ENCODE data around the gene MACROD2. TPM values are rescaled to one million over a fixed set of nuclear protein-coding genes. Genes with fewer than 3 reads are reported as not detected.

Gene MACROD2
- total RNA-seq, 1 donor from 2014 or later, result 2.5 TPM

GRCh38 chr20:14148042-14148441, 152.7 kb downstream of the MACROD2 start:
- Mint-ChIP-seq H3K36me3 (ENCODE audit: unreplicated experiment) (no peaks in the 10 kb centered on the region), H3K4me3 (ENCODE audit: unreplicated experiment) (no peak overlapping the region), H3K9me3 (ENCODE audit: unreplicated experiment) (no peaks in the 10 kb centered on the region), H3K27me3 (ENCODE audit: unreplicated experiment) (no peaks in the 10 kb centered on the region), H3K4me1 (ENCODE audit: unreplicated experiment) (no peaks in the 10 kb centered on the region), H3K27ac (ENCODE audit: unreplicated experiment) (no peak overlapping the region)
- TF ChIP-seq CTCF (IDR thresholded peaks at IDR 0.05), result no peak
- no peak for DNase-seq (ENCODE audit: extremely low spot score, unreplicated experiment)

GRCh38 chr20:14155361-14155760, 160.0 kb downstream of the MACROD2 start:
- no peaks in the 10 kb centered on the region for H3K27me3 Mint-ChIP-seq (ENCODE audit: unreplicated experiment)
- no peaks in the 10 kb centered on the region for H3K36me3 Mint-ChIP-seq (ENCODE audit: unreplicated experiment)
- no peak for TF ChIP-seq CTCF (IDR thresholded peaks at IDR 0.05)
- H3K4me1 Mint-ChIP-seq (ENCODE audit: unreplicated experiment), result no peaks in the 10 kb centered on the region
- no peak for DNase-seq (ENCODE audit: extremely low spot score, unreplicated experiment)
- no peak overlapping the region for H3K4me3 Mint-ChIP-seq (ENCODE audit: unreplicated experiment)
- peaks cover 4% of the 10 kb centered on the region for H3K9me3 Mint-ChIP-seq (ENCODE audit: unreplicated experiment)
- H3K27ac Mint-ChIP-seq (ENCODE audit: unreplicated experiment), result no peak overlapping the region

GRCh38 chr20:14178528-14178927, 183.2 kb downstream of the MACROD2 start:
- H3K27ac Mint-ChIP-seq (ENCODE audit: unreplicated experiment), result no peak overlapping the region
- H3K36me3 Mint-ChIP-seq (ENCODE audit: unreplicated experiment), result no peaks in the 10 kb centered on the region
- H3K4me1 Mint-ChIP-seq (ENCODE audit: unreplicated experiment), result no peaks in the 10 kb centered on the region
- peaks cover 15% of the 10 kb centered on the region for H3K9me3 Mint-ChIP-seq (ENCODE audit: unreplicated experiment)
- TF ChIP-seq CTCF (IDR thresholded peaks at IDR 0.05), result no peak
- H3K4me3 Mint-ChIP-seq (ENCODE audit: unreplicated experiment), result no peak overlapping the region
- no peaks in the 10 kb centered on the region for H3K27me3 Mint-ChIP-seq (ENCODE audit: unreplicated experiment)
- no peak for DNase-seq (ENCODE audit: extremely low spot score, unreplicated experiment)

GRCh38 chr20:14178952-14179351, 183.6 kb downstream of the MACROD2 start:
- no peak overlapping the region for H3K4me3 Mint-ChIP-seq (ENCODE audit: unreplicated experiment)
- no peak overlapping the region for H3K27ac Mint-ChIP-seq (ENCODE audit: unreplicated experiment)
- H3K4me1 Mint-ChIP-seq (ENCODE audit: unreplicated experiment), result no peaks in the 10 kb centered on the region
- no peak for TF ChIP-seq CTCF (IDR thresholded peaks at IDR 0.05)
- no peak for DNase-seq (ENCODE audit: extremely low spot score, unreplicated experiment)
- no peaks in the 10 kb centered on the region for H3K36me3 Mint-ChIP-seq (ENCODE audit: unreplicated experiment)
- peaks cover 11% of the 10 kb centered on the region for H3K9me3 Mint-ChIP-seq (ENCODE audit: unreplicated experiment)
- no peaks in the 10 kb centered on the region for H3K27me3 Mint-ChIP-seq (ENCODE audit: unreplicated experiment)

- peak; percentile 48 for TF ChIP-seq CTCF (IDR thresholded peaks at IDR 0.05)
- no peak overlapping the region for H3K4me3 Mint-ChIP-seq (ENCODE audit: unreplicated experiment)
- H3K27ac Mint-ChIP-seq (ENCODE audit: unreplicated experiment), result no peak overlapping the region
- no peaks in the 10 kb centered on the region for H3K36me3 Mint-ChIP-seq (ENCODE audit: unreplicated experiment)
- no peaks in the 10 kb centered on the region for H3K27me3 Mint-ChIP-seq (ENCODE audit: unreplicated experiment)
- no peaks in the 10 kb centered on the region for H3K9me3 Mint-ChIP-seq (ENCODE audit: unreplicated experiment)
- no peak for DNase-seq (ENCODE audit: extremely low spot score, unreplicated experiment)
- H3K4me1 Mint-ChIP-seq (ENCODE audit: unreplicated experiment), result no peaks in the 10 kb centered on the region
Observed at GRCh38 chr20:14189794-14190402, 194.6 kb downstream of the MACROD2 start.

All from osteocyte (in vitro differentiated cells).